Stimulated activated CD8-positive, alpha-beta memory T cell treated with anti-CD3 and anti-CD28 coated beads, Interleukin-12 subunit alpha, Interleukin-12 subunit beta, amount 100 ng/mL, for 24 hours (primary cell): ENCODE measurements around the gene RPL34.

Experiments used
- DNase-seq: peaks from one replicate; pipeline ENCODE4 v3.0.0-alpha.2; 2020; ENCODE audit errors: extremely low read depth

Gene RPL34

GRCh38 chr4:108624263-108625056 is 4.1 kb downstream of the RPL34 start:
- no peak for DNase-seq

DNA sequence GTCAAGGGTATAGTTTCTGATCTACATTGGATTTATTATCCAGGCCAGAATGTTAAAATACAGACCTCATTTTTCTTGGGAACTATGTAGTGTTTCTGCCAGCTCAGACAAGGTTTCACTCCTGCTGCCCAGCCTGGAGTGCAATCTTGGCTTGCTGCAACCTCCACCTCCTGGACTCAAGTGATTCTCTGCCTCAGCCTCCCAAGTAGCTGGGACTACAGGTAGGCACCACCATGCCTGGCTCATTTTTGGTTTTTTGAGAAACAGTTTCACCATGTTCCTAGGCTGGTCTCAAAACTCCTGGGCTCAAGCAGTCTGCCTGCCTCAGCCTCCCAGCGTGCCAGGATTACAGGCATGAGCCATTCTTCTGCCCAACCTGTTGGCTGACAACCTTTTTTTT is 5.7 kb downstream of the RPL34 start:
- no peak for DNase-seq

- no peak for DNase-seq
These were observed 8.0 kb downstream of the RPL34 start for GRCh38 chr4:108628411-108628810.

DNA sequence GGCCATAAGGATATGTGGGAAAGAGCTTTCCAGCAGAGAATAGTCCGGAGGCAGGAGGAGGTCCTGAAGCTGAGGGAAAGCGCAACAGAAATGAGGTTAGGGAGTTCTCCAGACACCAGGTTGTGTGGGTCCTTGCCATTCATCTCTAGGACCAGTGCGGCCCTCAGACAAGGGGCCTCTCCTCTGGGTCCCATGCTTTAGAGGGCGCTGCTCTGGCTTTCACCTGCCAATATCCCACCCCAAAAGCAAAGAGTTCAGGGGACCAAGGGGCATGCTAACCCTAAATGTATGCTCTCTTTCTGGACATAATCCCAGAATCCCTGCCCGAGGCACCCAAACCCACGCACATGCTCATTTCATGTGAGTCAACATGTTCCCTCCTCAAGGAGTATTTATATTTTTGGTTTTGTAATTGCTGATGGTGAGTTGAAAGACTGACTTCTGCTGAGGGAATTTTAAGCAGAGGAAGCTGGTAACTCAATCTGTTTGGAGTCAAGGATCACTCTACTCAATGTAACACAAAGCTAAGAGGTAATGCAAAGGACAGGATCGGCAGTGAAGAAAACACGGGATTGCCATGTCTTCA is 14.8 kb downstream of the RPL34 start:
- DNase-seq = no peak

GRCh38 chr4:108636246-108636645 is 15.9 kb downstream of the RPL34 start:
- DNase-seq = no peak

DNA sequence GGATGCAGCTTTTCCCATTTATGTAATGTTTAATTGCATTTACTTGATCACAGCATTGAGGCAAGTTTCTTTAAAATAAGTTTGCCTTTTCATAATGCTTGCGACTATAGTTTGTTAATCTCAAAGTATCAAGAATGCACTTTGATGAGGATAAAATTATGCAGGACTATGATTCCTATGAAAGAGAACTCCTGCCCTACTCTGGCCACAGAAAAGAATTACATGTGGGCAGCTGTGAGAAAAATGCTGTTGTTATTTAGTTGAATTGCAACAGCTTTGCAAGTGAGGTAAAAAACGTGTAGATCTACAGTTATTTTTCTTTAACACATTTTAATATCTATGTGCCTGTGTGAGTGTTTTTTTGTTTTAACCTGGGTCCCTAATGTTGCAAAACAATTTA is 17.5 kb downstream of the RPL34 start:
- DNase-seq = no peak

GRCh38 chr4:108644237-108644636 is 23.9 kb downstream of the RPL34 start:
- no peak for DNase-seq

- DNase-seq = no peak
These were observed 26.3 kb downstream of the RPL34 start for GRCh38 chr4:108646706-108647105.

DNA sequence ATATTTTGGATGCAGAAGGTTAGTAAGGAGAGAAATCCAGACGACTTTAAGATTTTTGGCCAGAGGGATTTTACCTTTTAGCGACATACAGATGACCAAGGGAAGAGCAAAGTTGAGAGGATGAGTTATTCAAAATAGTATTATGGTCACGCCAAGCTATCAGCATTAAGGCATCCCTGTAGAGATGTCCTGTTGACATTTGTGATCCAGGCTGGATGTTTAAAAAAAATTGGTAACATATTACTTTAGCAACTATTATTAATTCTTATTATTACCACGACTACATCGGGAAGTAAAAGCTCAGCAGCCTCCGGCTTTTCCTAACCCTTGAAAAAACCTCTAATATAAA is 29.5 kb downstream of the RPL34 start:
- DNase-seq = no peak

DNA sequence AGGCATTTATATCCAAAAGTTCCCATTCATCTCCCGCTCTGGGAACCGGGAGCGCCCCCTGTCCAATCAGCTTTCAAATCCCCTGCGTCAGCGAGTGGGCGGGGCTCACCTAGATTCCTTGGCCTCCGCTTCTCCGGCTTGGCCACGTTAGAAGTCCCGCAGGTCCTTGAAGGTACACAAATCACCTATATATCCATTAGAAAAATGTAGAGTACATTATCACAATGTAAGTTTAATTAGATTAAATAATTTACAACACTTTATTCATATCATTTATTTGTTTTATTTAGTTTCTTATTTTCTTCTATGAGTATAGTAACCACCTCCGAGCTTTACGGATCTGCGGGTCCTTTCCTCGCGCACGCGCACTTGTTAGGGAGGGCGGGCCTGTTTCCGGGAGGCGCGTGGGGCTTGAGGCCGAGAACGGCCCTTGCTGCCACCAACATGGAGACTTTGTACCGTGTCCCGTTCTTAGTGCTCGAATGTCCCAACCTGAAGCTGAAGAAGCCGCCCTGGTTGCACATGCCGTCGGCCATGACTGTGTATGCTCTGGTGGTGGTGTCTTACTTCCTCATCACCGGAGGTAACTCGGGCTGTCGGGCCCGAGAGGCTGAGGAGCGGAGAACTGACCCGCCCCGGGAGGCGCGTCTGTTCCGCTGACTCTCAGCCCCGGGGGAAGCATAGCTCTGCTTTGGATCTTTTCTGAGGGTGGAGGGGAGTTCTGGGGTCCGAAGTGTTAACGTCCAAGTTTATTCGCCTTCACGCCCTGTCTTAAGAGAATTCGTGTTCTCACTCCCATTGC is 30.0 kb downstream of the RPL34 start, which contains the start of gene OSTC:
OSTC (plus strand) TSS at position 388 of the 802 bp plus-strand sequence; CDS start at position 445, 57 bp downstream.
- peak; percentile 85 for DNase-seq

- DNase-seq = no peak
These were observed 30.8 kb downstream of the RPL34 start for GRCh38 chr4:108651014-108651791.

DNA sequence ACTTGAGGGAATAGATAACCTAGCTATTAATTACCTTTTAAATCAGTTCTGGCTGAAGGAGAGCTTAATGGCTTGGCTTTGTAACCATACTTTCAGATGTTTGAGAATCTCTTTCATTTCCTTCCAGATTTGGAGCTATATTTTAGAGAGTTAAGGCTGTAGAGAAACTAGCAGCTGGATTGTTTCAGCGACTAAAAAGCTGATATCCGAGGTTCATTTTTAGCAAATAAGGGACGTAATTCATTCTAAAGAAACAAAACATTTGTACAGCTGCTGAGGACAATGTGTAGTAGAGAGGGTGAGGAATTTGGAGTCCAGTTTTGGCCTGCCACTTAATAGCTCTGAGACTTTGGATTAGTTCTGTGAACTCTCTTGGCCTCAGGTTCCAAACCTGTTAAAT is 42.3 kb downstream of the RPL34 start:
- DNase-seq = no peak

- DNase-seq = no peak
These were observed 54.1 kb downstream of the RPL34 start for GRCh38 chr4:108674356-108674977.
